ENCODE data around the gene RNF130.
A peak's percentile ranks its signal among the peaks of the same experiment; 100 is the strongest.
"Not testable (repeated sequence)": the region's sequence is repeated elsewhere in the genome, so short reads cannot be mapped to it uniquely, and the experiment has no call there.

The RNF130 gene

GRCh38 chr5:180015523-180015922 lies 56.0 kb downstream of the RNF130 start:
- not testable (repeated sequence) for DNase-seq

- no peak for DNase-seq
Measured at GRCh38 chr5:180013678-180014077, 57.9 kb downstream of the RNF130 start.

DNA sequence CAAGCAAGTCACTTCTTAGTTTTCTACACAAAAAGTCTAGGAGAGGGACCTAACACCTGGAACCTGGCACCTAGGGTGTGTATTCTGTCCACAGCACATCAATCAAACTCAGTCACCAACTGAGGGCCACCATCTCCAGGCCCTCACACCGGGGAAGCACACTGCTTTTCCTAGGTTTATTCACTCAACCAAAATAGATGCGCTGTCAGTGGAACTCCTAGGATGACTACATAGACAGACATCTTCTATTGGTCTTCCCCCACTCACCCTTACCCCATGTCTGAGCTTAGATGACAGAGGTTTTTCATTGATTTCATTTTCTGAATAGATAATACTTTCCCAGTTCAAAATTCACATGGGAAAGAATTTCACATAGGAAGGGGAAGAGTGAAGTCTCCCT lies 59.2 kb downstream of the RNF130 start:
- DNase-seq = no peak

GRCh38 chr5:180010636-180011035 lies 60.9 kb downstream of the RNF130 start:
- no peak for DNase-seq

DNA sequence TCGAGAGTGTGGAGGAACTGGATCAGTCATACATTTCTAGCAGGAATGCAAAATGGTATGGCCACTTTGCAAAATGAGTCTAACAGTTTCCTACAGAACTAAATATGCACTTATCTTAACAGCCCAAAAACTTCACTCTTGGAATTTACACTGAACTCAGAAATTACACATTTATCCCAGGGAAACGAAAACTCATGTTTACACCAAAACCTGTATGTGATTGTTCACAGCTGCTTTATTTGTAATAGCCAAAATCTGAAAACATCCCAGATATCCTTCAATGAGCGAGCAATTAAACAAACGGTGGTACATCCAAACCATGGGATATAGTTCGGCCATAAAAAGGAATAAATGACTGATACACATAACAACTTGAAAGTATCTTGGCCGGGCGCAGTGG lies 62.0 kb downstream of the RNF130 start:
- no peak for DNase-seq

- no peak for DNase-seq
Measured at GRCh38 chr5:180008433-180008832, 63.1 kb downstream of the RNF130 start.

DNA sequence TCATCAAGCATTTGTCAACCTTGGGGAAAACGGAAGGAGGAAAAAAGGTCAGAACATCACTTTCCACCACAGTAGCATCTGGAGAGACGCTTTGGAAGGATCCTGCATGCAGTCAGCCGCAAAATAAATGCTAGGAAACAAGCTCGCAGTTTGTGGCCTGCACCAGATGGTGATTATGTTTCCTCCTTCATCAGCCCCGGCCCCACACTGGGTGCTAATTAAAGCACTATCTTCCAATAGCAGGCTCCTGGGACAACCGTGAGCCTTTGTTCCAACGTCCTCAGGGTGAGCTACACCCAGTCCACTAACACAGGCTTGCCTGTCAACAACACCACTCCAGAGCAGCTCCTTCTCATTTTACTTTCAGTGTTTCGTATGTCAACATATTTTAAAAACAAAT lies 64.0 kb downstream of the RNF130 start:
- DNase-seq = no peak

GRCh38 chr5:180006141-180006540 lies 65.4 kb downstream of the RNF130 start:
- no peak for DNase-seq

GRCh38 chr5:180003127-180003526 lies 68.4 kb downstream of the RNF130 start:
- DNase-seq = no peak

DNA sequence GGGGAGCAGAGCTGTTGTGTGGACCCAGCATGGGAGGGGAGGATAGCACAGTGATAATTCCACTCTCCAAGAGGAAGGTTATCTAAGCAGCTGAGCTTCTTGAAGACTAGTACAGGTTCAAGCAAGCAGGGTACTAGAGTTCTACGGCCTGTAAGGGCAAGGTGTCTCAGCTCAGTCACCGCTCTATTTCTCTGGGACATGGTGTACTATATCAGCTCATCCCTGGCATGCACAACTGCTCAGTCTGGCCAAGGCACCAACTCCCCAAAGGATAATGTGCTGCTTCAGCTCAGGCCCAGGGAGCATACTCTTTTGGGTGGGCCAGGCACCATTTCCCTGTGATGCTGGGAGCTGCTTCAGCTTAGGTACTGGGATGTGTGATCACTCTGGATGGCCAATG lies 69.8 kb downstream of the RNF130 start:
- DNase-seq = no peak

DNA sequence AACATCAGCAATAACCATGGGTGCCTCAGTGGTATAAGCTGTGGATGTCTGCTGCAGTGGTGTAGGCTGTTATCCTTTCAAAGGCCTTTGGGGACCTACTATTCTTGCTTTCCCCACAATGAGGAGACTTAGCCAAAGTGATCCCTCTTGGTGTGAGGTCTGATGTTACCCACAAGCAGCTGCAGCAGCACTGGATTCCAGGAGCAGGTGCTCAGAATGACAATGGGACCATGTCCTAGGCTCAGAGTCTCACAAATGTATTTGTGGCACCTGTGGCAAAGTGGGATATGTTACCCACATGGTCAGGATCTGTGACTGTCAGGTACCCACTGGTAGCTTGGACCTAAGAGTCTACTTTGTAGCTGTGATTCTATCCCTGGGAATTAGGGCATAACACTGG lies 70.4 kb downstream of the RNF130 start:
- no peak for DNase-seq

DNA sequence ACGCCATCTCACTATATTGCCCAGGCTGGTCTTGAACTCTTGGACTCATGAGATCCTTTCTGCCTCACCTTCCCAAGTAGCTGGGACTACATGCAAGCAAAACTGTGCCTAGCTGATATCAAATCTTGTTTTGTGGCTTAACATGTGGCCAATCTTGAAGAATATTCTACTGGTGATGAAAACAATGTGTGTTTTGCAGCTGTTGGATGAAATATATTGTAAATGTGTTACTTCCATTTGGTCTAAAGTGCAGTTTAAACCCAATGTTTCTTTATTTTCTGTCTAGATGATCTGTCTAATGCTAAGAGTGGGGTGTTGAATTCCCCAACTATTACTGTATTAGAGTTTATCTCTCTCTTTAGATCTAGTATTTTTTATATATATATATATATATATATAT lies 73.1 kb downstream of the RNF130 start:
- DNase-seq = no peak

DNA sequence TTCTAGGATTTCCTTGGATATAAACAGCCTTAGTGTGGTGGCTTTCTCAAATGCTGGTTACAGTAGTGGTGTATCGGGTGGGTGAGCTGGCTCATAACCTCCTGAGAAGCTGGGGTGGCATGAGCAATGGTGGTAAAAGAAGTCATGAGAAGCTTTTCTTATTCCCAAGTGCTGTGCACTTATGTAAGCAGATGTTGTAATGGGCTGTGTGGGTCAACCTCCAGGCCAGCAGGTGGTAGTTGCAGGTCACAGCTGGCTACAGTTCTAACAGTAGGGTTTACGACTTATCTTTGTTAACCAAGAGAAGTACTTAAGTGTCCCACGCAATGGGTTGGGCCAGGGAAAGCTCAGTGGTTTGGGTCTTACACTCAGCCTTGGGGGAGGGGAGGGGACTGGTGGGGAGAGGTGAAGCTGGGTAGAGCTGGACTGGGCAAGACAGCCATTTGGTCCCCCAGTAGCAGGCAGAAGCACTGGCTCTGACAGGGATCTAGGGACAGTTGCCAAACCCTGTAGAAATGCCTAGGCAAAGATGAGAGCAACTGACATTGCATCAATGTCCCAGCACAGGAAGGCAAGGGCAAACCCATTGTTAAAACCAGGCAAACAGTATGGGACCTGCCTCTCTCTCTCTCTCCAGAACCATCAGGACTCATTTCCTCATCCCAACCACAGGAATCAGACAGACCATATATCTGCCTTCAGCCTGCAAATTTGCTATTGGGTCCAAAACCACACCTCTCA lies 76.8 kb downstream of the RNF130 start:
- no peak for DNase-seq

- DNase-seq = not testable (repeated sequence)
Measured at GRCh38 chr5:179992855-179993254, 78.7 kb downstream of the RNF130 start.

DNA sequence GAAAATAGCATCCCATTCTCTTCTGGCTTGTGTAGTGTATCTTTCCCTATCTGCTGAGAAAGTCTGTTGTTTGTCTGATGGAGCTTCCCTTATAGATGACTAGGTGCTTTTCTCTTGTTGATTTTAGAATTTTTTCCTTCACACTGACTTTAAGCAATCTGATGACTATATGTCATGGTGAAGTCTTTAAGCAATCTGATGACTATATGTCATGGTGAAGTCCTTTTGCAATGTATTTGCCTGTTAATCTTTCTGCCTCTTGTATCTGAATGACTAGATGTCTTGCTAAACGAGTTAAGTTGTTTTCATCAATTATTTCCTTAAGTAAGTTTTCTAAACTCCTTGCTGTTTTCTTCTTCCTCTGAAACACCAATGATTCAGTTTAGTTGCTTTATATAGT lies 80.5 kb downstream of the RNF130 start:
- no peak for DNase-seq

- not testable (repeated sequence) for DNase-seq
Measured at GRCh38 chr5:179990525-179990924, 81.0 kb downstream of the RNF130 start.

- DNase-seq = no peak
Measured at GRCh38 chr5:179986328-179986727, 85.2 kb downstream of the RNF130 start.

GRCh38 chr5:179981636-179982035 lies 89.9 kb downstream of the RNF130 start:
- DNase-seq = no peak

DNA sequence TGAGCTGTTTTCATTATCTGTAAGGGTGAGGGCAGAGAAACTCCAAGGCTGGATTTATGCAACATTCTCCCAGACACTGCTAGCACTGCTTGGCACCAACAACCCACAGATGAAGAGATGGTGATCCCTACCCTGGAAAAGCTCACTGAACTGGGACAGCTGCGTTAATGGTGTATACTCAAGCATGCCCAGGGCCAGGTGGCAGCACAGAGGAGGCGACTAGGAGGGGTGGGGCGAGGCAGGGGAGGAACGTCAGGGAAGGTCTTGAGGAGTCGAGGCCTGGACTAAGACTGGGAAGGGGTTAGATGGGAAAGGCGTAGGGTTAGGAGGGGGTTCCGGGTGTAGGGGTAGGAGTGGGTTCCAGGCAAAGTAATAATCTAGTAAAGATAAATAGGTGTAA lies 90.8 kb downstream of the RNF130 start:
- DNase-seq = no peak

GRCh38 chr5:179978792-179979191 lies 92.8 kb downstream of the RNF130 start:
- no peak for DNase-seq

- no peak for DNase-seq
Measured at GRCh38 chr5:179975713-179976134, 95.8 kb downstream of the RNF130 start.

DNA sequence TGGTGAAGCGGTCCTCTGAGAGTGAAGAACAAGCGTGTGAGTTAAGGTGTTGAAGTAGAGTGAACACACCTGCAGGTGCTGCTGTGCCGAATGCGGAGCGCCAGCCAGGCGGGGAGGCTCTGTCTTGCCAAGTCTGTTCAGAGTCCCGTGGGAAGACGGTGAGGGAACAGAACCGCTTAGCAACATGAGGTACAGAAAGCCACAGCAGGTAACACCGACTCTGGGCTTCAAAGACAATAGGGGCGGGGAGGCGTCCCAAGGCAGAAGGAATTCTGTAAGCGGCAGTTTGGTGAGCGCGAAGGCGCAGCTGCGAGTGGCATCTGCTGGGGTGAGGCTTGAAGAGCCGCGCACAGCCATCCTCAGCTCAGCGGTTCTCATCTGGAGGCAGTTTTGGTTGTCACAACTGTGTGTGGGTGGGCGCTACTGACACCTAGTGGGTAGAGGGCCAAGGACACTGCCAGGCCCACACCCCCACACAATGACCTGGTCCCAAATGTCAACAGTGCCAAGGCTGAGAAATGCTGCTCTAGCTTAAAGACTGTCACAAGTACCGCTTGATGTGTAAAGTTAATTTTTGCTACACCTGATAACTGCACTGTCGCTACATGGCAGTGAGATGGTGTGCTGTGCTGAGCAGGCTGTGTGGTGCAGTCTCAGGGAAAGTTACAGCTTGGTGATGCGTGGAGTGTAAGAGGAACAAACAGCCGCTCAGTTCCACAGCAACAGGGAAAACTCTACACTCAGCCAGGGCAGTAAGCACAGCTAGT lies 96.4 kb downstream of the RNF130 start:
- peak; percentile 46 for DNase-seq

DNA sequence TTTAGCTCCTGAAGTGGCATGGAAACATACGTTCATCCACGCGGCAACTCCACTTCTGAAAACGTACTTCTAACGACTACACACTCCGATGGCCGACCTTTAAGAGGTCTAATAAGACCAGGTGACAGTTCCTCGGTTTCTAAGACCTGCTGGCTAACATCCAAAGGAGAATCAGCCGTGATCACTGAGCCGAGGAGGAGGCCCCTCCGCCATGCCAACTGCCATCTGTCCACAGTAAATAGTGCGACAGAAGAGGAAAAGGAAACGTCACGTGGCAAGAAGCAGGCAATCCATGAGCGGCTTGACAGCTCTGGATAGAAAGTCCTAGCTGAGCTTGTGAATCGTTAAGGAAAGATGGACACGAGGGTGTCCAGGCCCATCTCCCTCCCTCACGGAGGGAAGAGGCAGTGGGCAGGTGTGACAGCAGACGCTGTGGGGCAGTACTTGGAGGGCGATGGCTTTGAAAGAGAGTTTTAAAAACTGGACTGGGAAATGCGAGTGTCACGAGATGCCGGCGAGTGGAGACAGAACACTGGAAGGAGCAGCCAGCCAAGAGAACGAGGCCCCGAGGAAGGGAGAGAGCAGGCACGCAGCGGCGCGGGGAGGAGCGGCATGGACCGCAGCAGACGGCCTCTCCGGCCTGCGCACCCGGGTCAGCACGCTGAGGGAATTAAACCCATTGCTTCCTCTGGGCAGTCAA lies 97.2 kb downstream of the RNF130 start:
- DNase-seq = no peak

GRCh38 chr5:179973391-179973790 lies 98.2 kb downstream of the RNF130 start:
- no peak for DNase-seq
